ENCODE data around the gene CLCN4.

CLCN4 gene

GRCh38 chrX:10223781-10224180 is 67.0 kb downstream of the CLCN4 start:
- Histone ChIP-seq H3K27ac (ENCODE audit: poor library complexity, severe bottlenecking) (no peak overlapping the region), H3K27me3 (ENCODE audit: insufficient read depth, poor library complexity, severe bottlenecking) (no peaks in the 10 kb centered on the region), H3K4me1 (ENCODE audit: insufficient read depth, poor library complexity, severe bottlenecking) (no peaks in the 10 kb centered on the region), H3K9me3 (ENCODE audit: severe bottlenecking) (no peaks in the 10 kb centered on the region), H3K36me3 (ENCODE audit: low read depth) (no peaks in the 10 kb centered on the region), H3K4me3 (ENCODE audit: severe bottlenecking) (no peak overlapping the region)
- DNase-seq (ENCODE audit: low spot score): no peak
- ATAC-seq (ENCODE audit: low read depth): no peak
- TF ChIP-seq CTCF (IDR thresholded peaks at IDR 0.05; ENCODE audit: poor library complexity, severe bottlenecking): no peak

GRCh38 chrX:10230222-10230621 is 73.4 kb downstream of the CLCN4 start:
- no peak for TF ChIP-seq CTCF (IDR thresholded peaks at IDR 0.05; ENCODE audit: poor library complexity, severe bottlenecking)
- no peak for ATAC-seq (ENCODE audit: low read depth)
- no peak overlapping the region for H3K27ac ChIP-seq (ENCODE audit: poor library complexity, severe bottlenecking)
- no peak for DNase-seq (ENCODE audit: low spot score)
- no peaks in the 10 kb centered on the region for H3K36me3 ChIP-seq (ENCODE audit: low read depth)
- H3K27me3 ChIP-seq (ENCODE audit: insufficient read depth, poor library complexity, severe bottlenecking): no peaks in the 10 kb centered on the region
- H3K4me1 ChIP-seq (ENCODE audit: insufficient read depth, poor library complexity, severe bottlenecking): no peaks in the 10 kb centered on the region
- no peaks in the 10 kb centered on the region for H3K9me3 ChIP-seq (ENCODE audit: severe bottlenecking)
- no peak overlapping the region for H3K4me3 ChIP-seq (ENCODE audit: severe bottlenecking)

GRCh38 chrX:10231461-10231860 is 74.7 kb downstream of the CLCN4 start:
- H3K27ac ChIP-seq (ENCODE audit: poor library complexity, severe bottlenecking): no peak overlapping the region
- no peaks in the 10 kb centered on the region for H3K36me3 ChIP-seq (ENCODE audit: low read depth)
- H3K9me3 ChIP-seq (ENCODE audit: severe bottlenecking): no peaks in the 10 kb centered on the region
- no peak for ATAC-seq (ENCODE audit: low read depth)
- H3K4me3 ChIP-seq (ENCODE audit: severe bottlenecking): no peak overlapping the region
- no peaks in the 10 kb centered on the region for H3K27me3 ChIP-seq (ENCODE audit: insufficient read depth, poor library complexity, severe bottlenecking)
- DNase-seq (ENCODE audit: low spot score): no peak
- no peak for TF ChIP-seq CTCF (IDR thresholded peaks at IDR 0.05; ENCODE audit: poor library complexity, severe bottlenecking)
- H3K4me1 ChIP-seq (ENCODE audit: insufficient read depth, poor library complexity, severe bottlenecking): no peaks in the 10 kb centered on the region

GRCh38 chrX:10233173-10233572 is 76.4 kb downstream of the CLCN4 start:
- DNase-seq (ENCODE audit: low spot score) (no peak), ATAC-seq (ENCODE audit: low read depth) (no peak)
- Histone ChIP-seq H3K4me3 (ENCODE audit: severe bottlenecking) (no peak overlapping the region), H3K4me1 (ENCODE audit: insufficient read depth, poor library complexity, severe bottlenecking) (no peaks in the 10 kb centered on the region), H3K36me3 (ENCODE audit: low read depth) (no peaks in the 10 kb centered on the region), H3K9me3 (ENCODE audit: severe bottlenecking) (no peaks in the 10 kb centered on the region), H3K27ac (ENCODE audit: poor library complexity, severe bottlenecking) (no peak overlapping the region), H3K27me3 (ENCODE audit: insufficient read depth, poor library complexity, severe bottlenecking) (no peaks in the 10 kb centered on the region)
- TF ChIP-seq CTCF (IDR thresholded peaks at IDR 0.05; ENCODE audit: poor library complexity, severe bottlenecking): no peak

GRCh38 chrX:10233696-10234095 is 76.9 kb downstream of the CLCN4 start:
- ATAC-seq (ENCODE audit: low read depth) (no peak), DNase-seq (ENCODE audit: low spot score) (no peak)
- H3K4me3 ChIP-seq (ENCODE audit: severe bottlenecking): no peak overlapping the region
- no peaks in the 10 kb centered on the region for H3K27me3 ChIP-seq (ENCODE audit: insufficient read depth, poor library complexity, severe bottlenecking)
- H3K36me3 ChIP-seq (ENCODE audit: low read depth): no peaks in the 10 kb centered on the region
- TF ChIP-seq CTCF (IDR thresholded peaks at IDR 0.05; ENCODE audit: poor library complexity, severe bottlenecking): no peak
- H3K4me1 ChIP-seq (ENCODE audit: insufficient read depth, poor library complexity, severe bottlenecking): no peaks in the 10 kb centered on the region
- no peak overlapping the region for H3K27ac ChIP-seq (ENCODE audit: poor library complexity, severe bottlenecking)
- no peaks in the 10 kb centered on the region for H3K9me3 ChIP-seq (ENCODE audit: severe bottlenecking)

Measured in RWPE2 (cell line).